ENCODE results near the gene HSBP1L1.

DNA sequence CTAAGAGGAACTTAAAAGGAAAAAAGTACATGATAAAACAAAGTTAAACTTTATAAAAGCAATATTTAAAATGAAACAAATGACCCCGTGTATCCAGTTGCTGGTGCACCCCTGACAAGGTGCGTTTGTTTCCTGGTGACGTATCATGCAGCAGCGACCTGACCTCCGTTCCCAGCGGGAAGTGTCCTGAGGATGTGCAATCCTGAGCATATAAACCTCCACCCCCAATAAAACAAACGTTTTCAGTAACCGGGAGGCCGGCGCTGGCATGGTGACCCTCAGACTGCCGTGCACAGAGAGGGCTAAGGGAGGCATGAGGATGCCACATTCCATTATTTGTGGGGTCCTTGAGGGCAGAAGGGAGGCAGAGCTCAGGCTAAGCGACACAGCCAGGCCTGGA is 27.8 kb upstream of the HSBP1L1 start:
- TF ChIP-seq MAFK (IDR thresholded peaks at IDR 0.05; ENCODE audit: partially characterized antibody) (no peak), CTCF (IDR thresholded peaks at IDR 0.05) (no peak), HDAC2 (IDR thresholded peaks at IDR 0.05) (no peak), CBX8 (IDR thresholded peaks at IDR 0.05) (no peak), HOXA7 (CRISPR knock-in tag; IDR thresholded peaks at IDR 0.05) (no peak), TP53 (CRISPR knock-in tag; IDR thresholded peaks at IDR 0.05) (no peak), POLR2A (IDR thresholded peaks at IDR 0.05; ENCODE audit: low read length) (no peak), EP300 (IDR thresholded peaks at IDR 0.05) (no peak), RAD21 (conservative IDR thresholded peaks at IDR 0.05 in 1 of 2, IDR thresholded peaks at IDR 0.05 in 1 of 2) (no peak), ZSCAN20 (CRISPR knock-in tag; IDR thresholded peaks at IDR 0.05) (no peak), ATOH8 (CRISPR knock-in tag; IDR thresholded peaks at IDR 0.05; ENCODE audit: low read depth) (no peak), USF2 (IDR thresholded peaks at IDR 0.05) (no peak), SREBF2 (IDR thresholded peaks at IDR 0.05) (no peak)
- TF ChIP-seq, protein P1, sequence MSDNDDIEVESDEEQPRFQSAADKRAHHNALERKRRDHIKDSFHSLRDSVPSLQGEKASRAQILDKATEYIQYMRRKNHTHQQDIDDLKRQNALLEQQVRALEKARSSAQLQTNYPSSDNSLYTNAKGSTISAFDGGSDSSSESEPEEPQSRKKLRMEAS (IDR thresholded peaks at IDR 0.05) = no peak

Data from A549 (cell line).